Measurements from ENCODE around the gene PLEK.
"Not testable (repeated sequence)": the region's sequence is repeated elsewhere in the genome, so short reads cannot be mapped to it uniquely, and the experiment has no call there.

Gene PLEK, protein sequence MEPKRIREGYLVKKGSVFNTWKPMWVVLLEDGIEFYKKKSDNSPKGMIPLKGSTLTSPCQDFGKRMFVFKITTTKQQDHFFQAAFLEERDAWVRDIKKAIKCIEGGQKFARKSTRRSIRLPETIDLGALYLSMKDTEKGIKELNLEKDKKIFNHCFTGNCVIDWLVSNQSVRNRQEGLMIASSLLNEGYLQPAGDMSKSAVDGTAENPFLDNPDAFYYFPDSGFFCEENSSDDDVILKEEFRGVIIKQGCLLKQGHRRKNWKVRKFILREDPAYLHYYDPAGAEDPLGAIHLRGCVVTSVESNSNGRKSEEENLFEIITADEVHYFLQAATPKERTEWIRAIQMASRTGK

DNA sequence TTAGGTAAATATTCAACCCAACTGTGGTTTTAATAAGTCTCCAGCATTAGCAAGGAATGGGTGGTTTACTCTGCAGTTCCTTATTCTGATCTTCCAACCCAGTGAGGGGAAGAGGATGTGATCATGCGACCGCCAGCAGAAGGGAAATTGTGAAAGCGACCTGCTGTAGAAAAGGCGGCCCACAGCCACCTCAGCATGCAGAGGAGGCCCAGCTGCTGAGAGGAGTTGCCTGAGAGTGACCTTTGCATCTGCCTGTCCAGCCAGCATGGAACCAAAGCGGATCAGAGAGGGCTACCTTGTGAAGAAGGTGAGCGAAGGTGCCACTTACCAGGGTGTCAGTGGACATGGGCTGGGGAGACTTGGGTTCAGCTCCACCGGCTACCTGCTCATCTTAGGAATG lies at the start of gene PLEK:
PLEK (plus strand) TSS at position 196 of the 400 bp plus-strand sequence; CDS start at position 266, 70 bp downstream.
- DNase-seq (ENCODE audit: low spot score) = peak; percentile 64

DNA sequence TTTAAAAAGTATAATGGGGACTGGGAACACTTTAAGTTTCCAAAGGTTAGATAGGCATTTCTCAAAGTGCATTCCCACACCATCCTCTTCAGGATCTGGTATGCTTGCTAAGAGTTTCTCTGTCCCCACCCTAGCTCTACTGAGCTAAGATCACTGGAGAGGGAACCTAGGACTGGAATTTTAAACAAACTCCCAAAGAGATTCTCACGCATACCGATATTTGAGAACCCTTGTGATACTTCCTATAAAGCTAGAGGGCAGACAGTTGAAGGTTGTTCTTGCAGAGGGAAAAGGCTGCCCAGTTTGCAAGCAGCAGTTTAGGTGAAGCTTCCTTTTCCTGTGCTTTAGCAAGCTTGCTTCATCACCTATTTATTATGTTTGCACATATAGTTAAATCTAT lies 49.0 kb upstream of the PLEK start:
- no peak for DNase-seq (ENCODE audit: low spot score)

GRCh38 chr2:68317971-68318913 lies 46.8 kb upstream of the PLEK start:
- peak; percentile 27 for DNase-seq (ENCODE audit: low spot score)

- DNase-seq (ENCODE audit: low spot score) = peak; percentile 36
Measured at GRCh38 chr2:68318914-68319397, 46.1 kb upstream of the PLEK start.

- DNase-seq (ENCODE audit: low spot score) = peak; percentile 61
Measured at GRCh38 chr2:68319398-68320117, 45.5 kb upstream of the PLEK start, which contains the start of gene CNRIP1. TSS of gene CNRIP1 (minus strand) at chr2:68319949. CDS start at chr2:68319400, 549 bp downstream.

GRCh38 chr2:68320118-68320641 lies 44.9 kb upstream of the PLEK start:
- DNase-seq (ENCODE audit: low spot score) = peak; percentile 32

GRCh38 chr2:68325056-68325455 lies 40.0 kb upstream of the PLEK start:
- no peak for DNase-seq (ENCODE audit: low spot score)

- no peak for DNase-seq (ENCODE audit: low spot score)
Measured at GRCh38 chr2:68328901-68329300, 36.2 kb upstream of the PLEK start.

GRCh38 chr2:68330691-68331090 lies 34.4 kb upstream of the PLEK start:
- DNase-seq (ENCODE audit: low spot score) = no peak

DNA sequence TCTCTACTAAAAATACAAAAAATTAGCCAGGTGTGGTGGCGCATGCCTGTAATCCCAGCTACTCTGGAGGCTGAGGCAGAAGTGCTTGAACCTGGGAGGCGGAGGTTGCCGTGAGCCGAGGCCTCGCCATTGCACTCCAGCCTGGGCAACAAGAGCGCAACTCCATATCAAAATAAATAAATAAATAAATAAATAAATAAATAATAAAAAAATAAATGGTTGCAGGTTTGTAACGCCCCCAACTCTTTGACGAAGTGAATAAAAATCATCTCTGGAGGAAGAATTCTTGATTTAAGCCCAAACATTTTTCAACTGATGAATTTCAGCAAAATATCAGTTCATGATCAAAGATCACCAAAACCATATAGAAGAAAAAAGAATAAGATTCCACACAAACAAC lies 32.1 kb upstream of the PLEK start:
- DNase-seq (ENCODE audit: low spot score) = no peak

- no peak for DNase-seq (ENCODE audit: low spot score)
Measured at GRCh38 chr2:68333931-68334330, 31.2 kb upstream of the PLEK start.

DNA sequence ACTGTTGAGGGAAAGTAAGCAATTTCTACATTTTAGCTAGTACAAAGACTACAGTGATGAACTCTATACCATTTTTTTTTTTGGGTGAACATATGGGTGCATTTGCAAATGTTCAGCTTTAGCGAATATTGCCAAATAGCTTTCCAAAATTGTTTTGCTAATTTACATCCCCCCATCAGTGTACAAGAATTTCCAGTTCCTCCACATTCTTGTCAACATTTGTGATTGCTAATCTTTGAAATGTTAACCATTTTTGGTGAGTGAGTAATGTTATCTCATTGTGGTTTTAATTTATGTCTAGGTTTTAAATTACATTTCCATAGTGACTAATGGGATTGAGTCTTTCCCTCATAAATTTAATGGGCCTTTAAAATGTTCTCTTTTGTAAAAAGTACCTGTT lies 28.9 kb upstream of the PLEK start:
- DNase-seq (ENCODE audit: low spot score) = no peak

- DNase-seq (ENCODE audit: low spot score) = no peak
Measured at GRCh38 chr2:68340226-68341061, 24.6 kb upstream of the PLEK start.

DNA sequence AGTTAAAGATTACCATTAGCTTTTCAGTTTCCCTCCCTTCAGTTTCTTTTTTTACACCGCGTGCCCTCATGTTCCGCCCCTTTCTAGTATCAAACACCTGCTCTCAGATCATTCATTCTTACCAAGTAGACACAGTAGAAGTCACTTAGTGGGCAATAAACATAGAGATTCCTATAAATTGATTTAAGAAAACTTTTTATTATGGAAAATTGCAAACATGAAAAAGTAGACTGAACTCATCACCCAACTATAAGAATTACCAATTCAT lies 24.1 kb upstream of the PLEK start:
- DNase-seq (ENCODE audit: low spot score) = no peak

DNA sequence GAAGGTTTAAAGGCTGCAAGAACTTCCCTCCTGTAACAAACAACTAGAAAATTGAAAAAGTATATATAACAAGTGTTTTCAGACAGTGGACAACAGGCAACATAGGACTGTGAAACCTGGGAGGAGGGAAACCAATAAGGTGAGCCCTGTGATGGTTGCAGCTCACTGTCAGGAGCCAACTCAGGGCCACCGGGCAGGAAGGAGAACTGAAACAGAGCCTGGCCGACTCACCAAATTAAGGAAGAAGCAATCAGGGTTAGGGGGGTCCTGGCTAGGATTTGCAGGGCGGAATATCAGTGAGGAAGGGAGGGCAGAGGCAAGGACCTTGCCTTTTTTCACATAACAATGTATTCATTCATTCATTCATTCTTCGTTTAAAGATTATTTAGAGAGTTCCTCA lies 23.5 kb upstream of the PLEK start:
- DNase-seq (ENCODE audit: low spot score) = no peak

- DNase-seq (ENCODE audit: low spot score) = no peak
Measured at GRCh38 chr2:68342470-68342869, 22.6 kb upstream of the PLEK start.

DNA sequence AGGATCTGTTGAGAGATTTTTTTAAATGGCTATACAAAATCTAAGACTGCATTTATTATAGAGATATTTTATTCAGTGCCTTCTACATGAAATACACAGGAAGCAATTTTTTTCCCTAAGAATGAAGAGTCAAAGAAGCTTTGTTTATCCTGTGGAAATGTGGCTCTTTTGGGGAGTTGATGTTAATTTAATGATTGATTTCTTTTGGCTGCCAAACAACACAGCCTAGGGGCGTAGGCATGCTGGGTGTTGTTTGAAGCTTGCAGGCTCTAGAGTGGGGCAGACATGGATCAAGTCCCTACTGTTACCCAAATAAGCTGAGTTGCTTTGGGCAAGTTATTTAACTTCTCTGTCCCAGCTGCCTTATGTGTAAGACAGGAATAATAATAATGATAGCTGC lies 21.1 kb upstream of the PLEK start:
- DNase-seq (ENCODE audit: low spot score) = no peak

DNA sequence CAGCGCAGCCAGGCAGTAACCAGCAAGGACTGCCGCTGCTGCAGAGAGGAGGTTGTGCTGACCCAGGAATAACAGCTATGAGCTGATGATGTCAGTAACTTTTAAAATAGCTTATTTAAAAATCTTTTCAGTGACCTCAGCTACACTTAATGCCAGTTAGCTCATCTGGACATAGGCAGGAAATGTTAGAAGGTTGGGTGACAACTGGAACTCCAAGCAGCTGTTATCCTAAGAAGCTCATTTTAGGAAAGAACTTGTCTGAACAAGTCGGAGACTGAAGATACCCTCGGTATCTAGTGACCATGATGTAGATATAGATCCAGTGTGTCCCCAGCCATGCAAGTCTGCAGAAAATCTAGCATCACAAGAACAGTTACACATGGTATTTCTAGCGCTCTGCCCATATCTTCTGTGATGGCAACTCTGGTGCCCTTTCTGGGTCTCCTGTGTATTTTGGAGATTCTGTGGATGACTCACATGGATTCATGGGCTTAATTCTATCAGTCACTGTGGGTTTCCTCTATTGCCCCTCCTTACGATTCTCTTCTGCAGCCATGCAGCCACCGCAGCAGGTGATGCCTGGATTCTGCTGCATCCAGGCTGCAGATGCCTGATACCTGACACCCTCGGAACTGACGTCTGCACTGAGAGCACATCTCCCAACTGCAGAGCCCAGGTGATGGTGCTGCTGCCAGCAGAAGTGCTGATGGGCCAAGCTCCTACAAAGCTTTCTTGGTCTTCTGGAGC lies 19.8 kb upstream of the PLEK start:
- no peak for DNase-seq (ENCODE audit: low spot score)

- not testable (repeated sequence) for DNase-seq (ENCODE audit: low spot score)
Measured at GRCh38 chr2:68349091-68349490, 16.0 kb upstream of the PLEK start.

- no peak for DNase-seq (ENCODE audit: low spot score)
Measured at GRCh38 chr2:68351997-68352396, 13.1 kb upstream of the PLEK start.

Data from pons (tissue), 1 donor.